ENCODE results near the gene NME4. TPM values are rescaled to one million over a fixed set of nuclear protein-coding genes. Genes with fewer than 3 reads are reported as not detected.

Gene NME4
- total RNA-seq, 1 experiment from 2014 or later = 261 TPM

GRCh38 chr16:407253-407652, 10.3 kb downstream of the NME4 start:
- POLR2A ChIA-PET (ENCODE audit: low non-redundant PET) = no interaction called here

GRCh38 chr16:410516-411178, 13.6 kb downstream of the NME4 start:
- Histone ChIP-seq H3K9me3 (ENCODE audit: low read depth, low read length, poor library complexity, severe bottlenecking) (no peaks in the 10 kb centered on the region), H3K36me3 (ENCODE audit: insufficient read depth, low read length, poor library complexity, severe bottlenecking) (no peaks in the 10 kb centered on the region), H3K27me3 (replicated peaks; ENCODE audit: insufficient read depth, low read depth, low read length, poor library complexity) (no peaks in the 10 kb centered on the region), H3K27ac (ENCODE audit: low read depth, low read length, poor library complexity, severe bottlenecking) (no peak overlapping the region), H3K4me3 (ENCODE audit: low read depth, low read length, poor library complexity, severe bottlenecking) (no peak overlapping the region), H3K4me1 (ENCODE audit: insufficient read depth, low read length, poor library complexity, severe bottlenecking) (no peaks in the 10 kb centered on the region)
- no peak for TF ChIP-seq EZH2 (IDR thresholded peaks at IDR 0.05; ENCODE audit: borderline replicate concordance, low read depth, low read length, poor library complexity, severe bottlenecking)
- TF ChIP-seq CTCF (conservative IDR thresholded peaks at IDR 0.05; ENCODE audit: low read depth, low read length) = no peak
- DNase-seq (ENCODE audit: low spot score) = no peak
- no TSS peak for BruUV-seq (replicated peaks)
- intact Hi-C loops (cut with micrococcal nuclease; ENCODE audit: unreplicated experiment) = no loop called here
- ChIA-PET POLR2A (ENCODE audit: low non-redundant PET) (no interaction called here), CTCF (no interaction called here)

More at GRCh38 chr16:407253-407652, 10.3 kb downstream of the NME4 start:
- no peaks in the 10 kb centered on the region for H3K9me3 ChIP-seq (ENCODE audit: low read depth, low read length, poor library complexity, severe bottlenecking)
- CTCF ChIA-PET = no interaction called here
- no peaks in the 10 kb centered on the region for H3K27me3 ChIP-seq (replicated peaks; ENCODE audit: insufficient read depth, low read depth, low read length, poor library complexity)
- H3K4me1 ChIP-seq (ENCODE audit: insufficient read depth, low read length, poor library complexity, severe bottlenecking) = no peaks in the 10 kb centered on the region
- H3K27ac ChIP-seq (ENCODE audit: low read depth, low read length, poor library complexity, severe bottlenecking) = no peak overlapping the region
- no TSS peak for BruUV-seq (replicated peaks)
- TF ChIP-seq CTCF (conservative IDR thresholded peaks at IDR 0.05; ENCODE audit: low read depth, low read length) (no peak), EZH2 (IDR thresholded peaks at IDR 0.05; ENCODE audit: borderline replicate concordance, low read depth, low read length, poor library complexity, severe bottlenecking) (no peak)
- DNase-seq (ENCODE audit: low spot score) = no peak
- no peak overlapping the region for H3K4me3 ChIP-seq (ENCODE audit: low read depth, low read length, poor library complexity, severe bottlenecking)
- no peaks in the 10 kb centered on the region for H3K36me3 ChIP-seq (ENCODE audit: insufficient read depth, low read length, poor library complexity, severe bottlenecking)
- intact Hi-C loops (cut with micrococcal nuclease; ENCODE audit: unreplicated experiment) = no loop called here

GRCh38 chr16:411576-412265, 14.7 kb downstream of the NME4 start:
- CTCF ChIA-PET = no interaction called here
- Histone ChIP-seq H3K4me1 (ENCODE audit: insufficient read depth, low read length, poor library complexity, severe bottlenecking) (no peaks in the 10 kb centered on the region), H3K27ac (ENCODE audit: low read depth, low read length, poor library complexity, severe bottlenecking) (no peak overlapping the region), H3K9me3 (ENCODE audit: low read depth, low read length, poor library complexity, severe bottlenecking) (no peaks in the 10 kb centered on the region), H3K36me3 (ENCODE audit: insufficient read depth, low read length, poor library complexity, severe bottlenecking) (no peaks in the 10 kb centered on the region), H3K4me3 (ENCODE audit: low read depth, low read length, poor library complexity, severe bottlenecking) (no peak overlapping the region), H3K27me3 (replicated peaks; ENCODE audit: insufficient read depth, low read depth, low read length, poor library complexity) (no peaks in the 10 kb centered on the region)
- TF ChIP-seq EZH2 (IDR thresholded peaks at IDR 0.05; ENCODE audit: borderline replicate concordance, low read depth, low read length, poor library complexity, severe bottlenecking) (no peak), CTCF (conservative IDR thresholded peaks at IDR 0.05; ENCODE audit: low read depth, low read length) (no peak)
- POLR2A ChIA-PET (ENCODE audit: low non-redundant PET) = no interaction called here
- DNase-seq (ENCODE audit: low spot score) = no peak
- intact Hi-C loops (cut with micrococcal nuclease; ENCODE audit: unreplicated experiment) = no loop called here
- no TSS peak for BruUV-seq (replicated peaks)

Measured in A673 (cell line).